K562 (cell line): ENCODE measurements around the gene CDS2.

Source experiments
- EP300 ChIP-seq: IDR thresholded peaks from 2 replicates; pipeline ENCODE4 v1.6.1; 2012; ENCODE audit warnings: low read length, improper control_type of control experiment
- POLR2AphosphoS5 ChIP-seq: IDR thresholded peaks from 2 replicates; pipeline ENCODE4 v1.6.1; 2011; ENCODE audit warnings: mild to moderate bottlenecking, low read depth, low read length, moderate library complexity; ENCODE audit not compliant: control insufficient read depth, insufficient read depth
- TCF7L2 ChIP-seq: fragments of 150-350 bp; IDR thresholded peaks from 2 replicates; pipeline ENCODE4 v1.6.1; 2016; ENCODE audit warnings: low read depth, mild to moderate bottlenecking, low read length, moderate library complexity
- U2AF1 ChIP-seq: fragments of 200-400 bp; formaldehyde crosslinking; optimal IDR thresholded peaks from 2 replicates; pipeline ENCODE3; 2017; ENCODE audit warnings: mild to moderate bottlenecking, low read depth, low read length, moderate library complexity
- ZNF143 ChIP-seq: sonication (generic); formaldehyde crosslinking; IDR thresholded peaks from 2 replicates; pipeline ENCODE4 v1.9.0; 2022; ENCODE audit warnings: mild to moderate bottlenecking, missing genetic modification reagents
- TF ChIP-seq, protein P1 (sequence below), 3 experiments: IDR thresholded peaks in 2 of 3; conservative IDR thresholded peaks in 1 of 3; 2 replicates each; pipeline ENCODE4 v1.5.1; 2011 to 2012; ENCODE audit warnings: low read length in 3 of 3, mild to moderate bottlenecking in 3 of 3, control low read depth in 2 of 3, improper control_type of control experiment in 1 of 3, inconsistent platforms in 1 of 3, low read depth in 1 of 3, mixed read lengths in 1 of 3, moderate library complexity in 1 of 3; ENCODE audit not compliant: insufficient read depth in 2 of 3

DNA sequence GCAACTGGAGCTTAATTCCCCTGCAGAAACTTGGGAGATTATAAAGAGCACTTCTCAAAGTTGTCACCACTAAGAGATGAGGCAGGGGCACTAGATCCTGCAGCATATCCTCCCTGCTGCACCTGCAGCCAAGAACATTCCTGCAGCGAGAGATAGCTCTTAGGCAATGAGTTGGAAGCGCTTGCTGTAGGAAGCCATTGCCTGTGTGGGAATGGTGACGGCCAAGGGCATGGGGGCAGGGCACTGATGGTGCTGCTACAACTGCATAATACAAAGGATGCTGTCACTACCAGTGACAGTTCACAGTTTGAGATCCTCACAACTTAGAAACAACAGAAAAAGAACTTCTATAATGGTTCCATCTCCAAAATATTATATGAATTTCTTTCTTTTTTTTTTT is 89.9 kb downstream of the CDS2 start:
- no peak for TF ChIP-seq ZNF143 (CRISPR knock-in tag)
- TF ChIP-seq, protein P1, sequence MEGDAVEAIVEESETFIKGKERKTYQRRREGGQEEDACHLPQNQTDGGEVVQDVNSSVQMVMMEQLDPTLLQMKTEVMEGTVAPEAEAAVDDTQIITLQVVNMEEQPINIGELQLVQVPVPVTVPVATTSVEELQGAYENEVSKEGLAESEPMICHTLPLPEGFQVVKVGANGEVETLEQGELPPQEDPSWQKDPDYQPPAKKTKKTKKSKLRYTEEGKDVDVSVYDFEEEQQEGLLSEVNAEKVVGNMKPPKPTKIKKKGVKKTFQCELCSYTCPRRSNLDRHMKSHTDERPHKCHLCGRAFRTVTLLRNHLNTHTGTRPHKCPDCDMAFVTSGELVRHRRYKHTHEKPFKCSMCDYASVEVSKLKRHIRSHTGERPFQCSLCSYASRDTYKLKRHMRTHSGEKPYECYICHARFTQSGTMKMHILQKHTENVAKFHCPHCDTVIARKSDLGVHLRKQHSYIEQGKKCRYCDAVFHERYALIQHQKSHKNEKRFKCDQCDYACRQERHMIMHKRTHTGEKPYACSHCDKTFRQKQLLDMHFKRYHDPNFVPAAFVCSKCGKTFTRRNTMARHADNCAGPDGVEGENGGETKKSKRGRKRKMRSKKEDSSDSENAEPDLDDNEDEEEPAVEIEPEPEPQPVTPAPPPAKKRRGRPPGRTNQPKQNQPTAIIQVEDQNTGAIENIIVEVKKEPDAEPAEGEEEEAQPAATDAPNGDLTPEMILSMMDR (IDR thresholded peaks at IDR 0.05 in 2 of 3, conservative IDR thresholded peaks at IDR 0.05 in 1 of 3; ENCODE audit: insufficient read depth in 2 of 3, low read depth in 1 of 3, low read length in 3 of 3) = no peak
- no peak for TF ChIP-seq U2AF1
- no peak for TF ChIP-seq EP300
- TF ChIP-seq TCF7L2 = no peak
- no peak for TF ChIP-seq POLR2AphosphoS5
